ENCODE measurements around the gene CXCL10. TPM values are rescaled to one million over a fixed set of nuclear protein-coding genes. Genes with fewer than 3 reads are reported as not detected.

The CXCL10 gene
- total and polyA plus RNA-seq, 10 of the 15 experiments (the other 5 are each of a cell fraction or from before 2014, with no cell fraction given) = 0.46 to 19.5 (median 2.6) TPM

DNA sequence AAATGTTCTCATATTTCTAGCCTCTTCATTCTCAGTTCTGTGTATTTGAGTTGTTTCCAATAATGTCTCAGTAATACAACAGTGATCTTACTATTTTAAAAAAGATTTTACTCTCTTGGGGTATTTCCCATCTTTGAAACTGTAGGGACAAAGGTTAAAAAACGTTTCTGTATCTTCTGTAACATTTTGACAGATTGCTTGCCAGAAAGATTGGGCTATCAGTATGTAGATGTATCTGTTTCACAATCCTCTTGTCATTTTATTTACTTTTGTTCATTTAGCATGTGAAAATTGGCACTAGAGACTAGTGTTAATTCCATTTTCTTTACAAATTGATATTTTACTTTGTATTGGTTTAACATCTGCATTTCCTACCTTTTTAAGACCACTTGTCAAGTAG is 9.8 kb downstream of the CXCL10 start:
- SMC1A ChIA-PET (ENCODE audit: uncharacterized antibody, unreplicated experiment) = interaction anchor here (0.6 to 2.3 kb wide), 5 partner anchors 23 to 428 kb away, joined by 3 to 7 read pairs (median 4); partner anchors contain the start of gene SDAD1
- H3K4me2 ChIP-seq (ENCODE audit: control insufficient read depth, insufficient read depth) = no peak overlapping the region
- H3K9ac ChIP-seq (ENCODE audit: control insufficient read depth, insufficient read depth, low read length) = no peak overlapping the region
- RAD21 ChIA-PET (ENCODE audit: unreplicated experiment) = no interaction called here
- peaks cover 51% of the 10 kb centered on the region for H3K4me1 ChIP-seq (ENCODE audit: control insufficient read depth, insufficient read depth, low read length)
- intact Hi-C loops (cut with micrococcal nuclease; ENCODE audit: unreplicated experiment) = loop anchor here (5.0 kb wide), 1 partner anchor 44 kb away; no protein-coding TSS in a partner anchor
- BruUV-seq (replicated peaks) = no TSS peak
- no peak overlapping the region for H3K4me3 ChIP-seq
- DNase-seq (ENCODE audit: low read depth, low spot score) = no peak
- no peaks in the 10 kb centered on the region for H3K36me3 ChIP-seq (ENCODE audit: control insufficient read depth in 2 of 2, insufficient read depth in 2 of 2, low read length in 1 of 2)
- no peak overlapping the region for H2AFZ ChIP-seq (ENCODE audit: control insufficient read depth, low read depth, low read length)
- H4K20me1 ChIP-seq (ENCODE audit: control insufficient read depth, insufficient read depth) = no peaks in the 10 kb centered on the region
- peak; percentile 29 for ATAC-seq
- POLR2A ChIA-PET = no interaction called here
- 5% methylated on average over 1 of the region's 1 CpG for WGBS (ENCODE audit: insufficient coverage, insufficient replicate concordance, low lambda C conversion rate, missing lambda C conversion rate)
- no peak for FAIRE-seq
- no peaks in the 10 kb centered on the region for H3K79me2 ChIP-seq (ENCODE audit: control insufficient read depth, insufficient read depth, low read length)
- H3K27me3 ChIP-seq (replicated peaks in 1 of 2; ENCODE audit: control insufficient read depth in 2 of 2, insufficient read depth in 2 of 2, low read length in 1 of 2) = no peaks in the 10 kb centered on the region; a peak in 1 of 4 replicates
- no peaks in the 10 kb centered on the region; the same call in 2 of the 3 replicates for H3K9me3 ChIP-seq (replicated peaks; ENCODE audit: control insufficient read depth, insufficient read depth, low read length)
- H3K27ac ChIP-seq (ENCODE audit: control insufficient read depth, insufficient read depth) = no peak overlapping the region
- CTCF ChIA-PET = interaction anchor here (0.6 to 1.7 kb wide), 3 partner anchors 16 to 51 kb away, joined by 3 to 8 read pairs (median 4); no protein-coding TSS in a partner anchor
- TF ChIP-seq EP300 (IDR thresholded peaks at IDR 0.05; ENCODE audit: borderline replicate concordance in 1 of 2, control insufficient read depth in 1 of 2, low read depth in 2 of 2, low read length in 2 of 2) (no peak), JUNB (IDR thresholded peaks at IDR 0.05) (0 out of 2 replicates have a peak, but pooled peaks have one; percentile 28), BHLHE40 (IDR thresholded peaks at IDR 0.05; ENCODE audit: borderline replicate concordance in 1 of 2, low read depth in 2 of 2, low read length in 1 of 2) (no peak), CBX5 (IDR thresholded peaks at IDR 0.05; ENCODE audit: low read depth) (no peak), RB1 (IDR thresholded peaks at IDR 0.05; ENCODE audit: borderline replicate concordance) (no peak), ELK1 (IDR thresholded peaks at IDR 0.05; ENCODE audit: low read depth, low read length) (no peak), RAD51 (IDR thresholded peaks at IDR 0.05) (no peak), SIN3A (IDR thresholded peaks at IDR 0.05; ENCODE audit: low read depth, low read length) (no peak), ZNF217 (IDR thresholded peaks at IDR 0.05) (0 out of 2 replicates have a peak, but pooled peaks have one; percentile 21), GABPA (IDR thresholded peaks at IDR 0.05; ENCODE audit: low read depth) (0 out of 2 replicates have a peak, but pooled peaks have one; percentile 16), NFXL1 (IDR thresholded peaks at IDR 0.05; ENCODE audit: borderline replicate concordance) (no peak), BCLAF1 (IDR thresholded peaks at IDR 0.05) (no peak), MEF2A (IDR thresholded peaks at IDR 0.05; ENCODE audit: insufficient read depth, low read depth, low read length) (0 out of 2 replicates have a peak, but pooled peaks have one; percentile 48), NFIC (IDR thresholded peaks at IDR 0.05; ENCODE audit: low read depth, low read length) (peak; percentile 53; the same call in 1 of the 2 replicates), PKNOX1 (IDR thresholded peaks at IDR 0.05) (0 out of 2 replicates have a peak, but pooled peaks have one; percentile 22)
- in situ Hi-C loops (cut with MboI) = no loop called here

Data from GM12878 (cell line).